T-helper 1 cell treated with Interleukin-12 subunit alpha and Interleukin-12 subunit beta and Interleukin-4 antibody, amounts not matched to agents 30 ng/mL and 1 ng/mL, for 36 hours (primary cell): Measurements from ENCODE around the gene PDLIM4. TPM values are rescaled to one million over a fixed set of nuclear protein-coding genes. Genes with fewer than 3 reads are reported as not detected.

Experiments
- intact Hi-C: fragments of 100-400 bp; cut with micrococcal nuclease; formaldehyde crosslinking; loops from one replicate; pipeline ENCODE4 v1.15.1; 2024
- total RNA-seq: library from RNA; stranded (reverse); gene quantifications from 2 replicates; pipeline ENCODE4 v1.2.3, GENCODE V29; 2022

Gene PDLIM4
- total RNA-seq, 1 donor from 2014 or later, result 0.74 TPM

DNA sequence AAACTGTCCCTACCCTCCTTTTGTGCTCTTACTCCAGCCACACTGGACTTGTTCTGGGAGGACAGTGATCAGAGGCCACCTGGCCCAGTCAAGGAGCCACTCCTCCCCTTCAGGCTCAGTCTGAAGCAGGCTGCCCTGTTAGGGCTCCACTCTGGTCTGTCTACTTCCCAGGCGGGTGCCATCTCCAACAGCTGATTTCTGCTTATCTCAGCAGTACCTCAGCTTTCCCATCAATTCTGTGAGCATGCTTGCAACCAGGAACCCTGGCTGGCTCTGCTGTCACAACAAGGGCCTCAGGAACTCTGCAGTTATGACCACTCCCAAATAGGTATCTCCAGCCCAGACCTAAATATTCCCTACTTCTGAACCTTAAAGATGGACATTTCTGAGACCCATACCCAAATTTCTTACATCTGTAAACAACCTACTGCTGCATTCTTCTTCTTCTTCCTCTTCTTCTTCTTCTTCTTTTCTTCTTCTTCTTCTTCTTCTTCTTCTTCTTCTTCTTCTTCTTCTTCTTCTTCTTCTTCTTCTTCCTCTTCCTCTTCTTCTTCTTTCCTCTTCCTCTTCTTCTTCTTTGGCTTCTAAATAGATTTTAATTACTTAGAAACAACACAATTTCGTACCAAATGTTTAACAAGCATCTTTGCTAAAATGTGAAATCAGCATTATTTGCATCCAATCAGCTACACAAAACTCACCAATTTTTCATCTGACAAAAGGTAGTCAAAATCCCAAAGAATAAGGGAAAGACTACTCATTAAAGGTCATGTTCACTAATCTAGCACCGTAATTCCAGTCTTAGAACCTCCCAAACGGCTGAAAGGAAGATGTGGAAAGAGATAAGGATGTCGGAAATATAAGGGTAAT is 23.1 kb downstream of the PDLIM4 start:
- intact Hi-C loops, result no loop called here

DNA sequence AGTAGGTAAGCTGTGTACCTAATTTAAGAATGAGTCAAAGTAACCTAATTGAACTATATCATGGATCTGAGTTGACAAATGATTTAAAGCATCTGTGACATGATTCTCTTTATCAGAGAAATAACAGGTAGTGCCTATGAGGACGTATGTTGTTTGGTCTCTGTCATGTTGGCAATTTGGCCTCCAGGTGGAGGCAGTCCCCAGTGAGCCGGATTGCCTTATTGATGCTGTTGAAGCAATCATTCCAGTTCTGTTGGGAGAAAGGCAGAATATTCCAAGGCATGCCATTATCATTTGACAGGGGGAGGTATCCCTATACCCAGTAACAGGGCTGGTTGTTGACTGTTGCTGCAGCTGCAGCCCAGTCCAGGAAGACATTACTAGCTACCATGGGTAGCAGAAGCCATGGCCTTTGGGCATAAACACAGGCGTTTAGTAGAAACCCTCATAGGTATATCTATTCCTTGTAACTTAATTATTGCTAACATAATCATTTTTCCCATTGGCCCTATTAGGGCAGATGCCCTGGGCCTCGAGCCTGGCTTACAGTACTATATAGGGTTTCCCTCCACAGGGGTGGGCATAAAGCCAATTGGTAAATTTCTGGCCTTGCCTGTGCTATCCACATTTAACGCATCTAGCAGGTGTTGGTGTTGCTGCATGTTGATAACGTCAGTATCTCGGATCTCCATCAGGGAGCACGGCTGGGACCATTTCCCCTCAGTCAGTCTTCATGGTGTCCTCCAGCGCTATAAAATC is 24.5 kb downstream of the PDLIM4 start:
- intact Hi-C loops, result no loop called here

DNA sequence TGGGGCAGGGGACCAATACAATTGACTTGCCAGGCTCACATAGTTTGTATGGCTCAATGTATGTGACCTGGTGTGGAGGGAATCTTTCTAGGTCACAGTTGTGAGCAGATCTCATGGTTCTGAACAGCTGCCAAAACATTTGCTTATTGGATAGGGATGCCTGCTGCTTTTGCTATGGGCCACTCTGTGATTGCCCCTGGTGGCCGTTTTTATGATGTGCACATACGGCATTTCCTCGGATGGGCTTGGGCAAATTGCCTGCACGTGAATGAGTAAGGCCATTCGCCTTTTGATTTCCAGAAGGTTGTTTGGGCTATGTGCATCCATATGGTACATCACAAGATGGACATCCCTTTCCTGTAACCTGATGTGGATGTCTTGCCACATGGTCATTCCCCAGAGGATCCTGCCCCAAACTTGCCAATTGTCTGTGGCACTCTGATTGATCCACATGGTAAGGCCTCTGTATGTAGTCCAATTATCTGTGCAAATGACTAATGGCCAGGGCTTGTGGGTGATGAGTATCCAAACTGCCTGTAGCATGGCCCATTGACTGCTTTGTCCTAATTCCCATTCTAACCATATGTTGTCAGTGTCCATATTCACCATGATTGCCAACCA is 26.0 kb downstream of the PDLIM4 start:
- intact Hi-C loops, result no loop called here

DNA sequence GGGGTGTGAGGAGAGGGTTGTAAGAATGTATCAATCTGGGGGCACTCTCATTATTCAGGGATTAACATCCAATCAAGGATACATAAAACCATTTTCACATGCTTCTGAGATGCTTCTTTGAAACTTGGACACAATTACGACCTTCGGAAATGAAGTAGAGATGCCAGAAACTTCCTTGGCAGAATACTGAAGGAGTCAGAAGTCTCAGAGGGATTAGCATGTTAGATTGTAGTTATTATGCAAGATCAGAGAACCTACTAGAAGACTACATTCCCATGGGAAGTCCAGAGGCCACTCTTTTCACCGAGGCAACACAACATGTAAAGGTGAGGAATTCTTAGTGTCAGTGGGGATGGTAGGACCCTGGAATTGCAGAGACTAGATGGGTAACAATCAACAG is 31.6 kb downstream of the PDLIM4 start:
- intact Hi-C loops, result no loop called here

DNA sequence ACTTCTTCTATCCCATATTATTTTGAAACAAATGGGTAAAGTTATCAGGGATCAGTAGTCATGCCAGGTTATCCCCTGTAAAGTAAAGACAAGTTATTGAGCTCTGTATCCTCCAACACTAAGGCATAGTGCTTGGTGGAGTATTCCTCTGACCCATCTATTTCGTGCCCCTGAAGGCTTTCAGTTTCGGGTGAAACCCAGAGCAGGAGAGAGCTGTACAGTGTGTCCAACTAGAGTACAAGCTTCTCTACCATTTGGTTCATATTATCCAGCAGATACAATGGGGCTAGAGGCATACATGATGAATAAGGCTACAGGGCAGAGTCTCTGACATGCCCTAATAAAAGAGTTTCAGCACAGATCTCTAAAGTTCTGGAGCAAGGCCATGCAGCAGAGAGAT is 33.5 kb downstream of the PDLIM4 start:
- intact Hi-C loops, result loop anchor here (5.0 kb wide), 2 partner anchors 54 to 206 kb away; no protein-coding TSS in a partner anchor

DNA sequence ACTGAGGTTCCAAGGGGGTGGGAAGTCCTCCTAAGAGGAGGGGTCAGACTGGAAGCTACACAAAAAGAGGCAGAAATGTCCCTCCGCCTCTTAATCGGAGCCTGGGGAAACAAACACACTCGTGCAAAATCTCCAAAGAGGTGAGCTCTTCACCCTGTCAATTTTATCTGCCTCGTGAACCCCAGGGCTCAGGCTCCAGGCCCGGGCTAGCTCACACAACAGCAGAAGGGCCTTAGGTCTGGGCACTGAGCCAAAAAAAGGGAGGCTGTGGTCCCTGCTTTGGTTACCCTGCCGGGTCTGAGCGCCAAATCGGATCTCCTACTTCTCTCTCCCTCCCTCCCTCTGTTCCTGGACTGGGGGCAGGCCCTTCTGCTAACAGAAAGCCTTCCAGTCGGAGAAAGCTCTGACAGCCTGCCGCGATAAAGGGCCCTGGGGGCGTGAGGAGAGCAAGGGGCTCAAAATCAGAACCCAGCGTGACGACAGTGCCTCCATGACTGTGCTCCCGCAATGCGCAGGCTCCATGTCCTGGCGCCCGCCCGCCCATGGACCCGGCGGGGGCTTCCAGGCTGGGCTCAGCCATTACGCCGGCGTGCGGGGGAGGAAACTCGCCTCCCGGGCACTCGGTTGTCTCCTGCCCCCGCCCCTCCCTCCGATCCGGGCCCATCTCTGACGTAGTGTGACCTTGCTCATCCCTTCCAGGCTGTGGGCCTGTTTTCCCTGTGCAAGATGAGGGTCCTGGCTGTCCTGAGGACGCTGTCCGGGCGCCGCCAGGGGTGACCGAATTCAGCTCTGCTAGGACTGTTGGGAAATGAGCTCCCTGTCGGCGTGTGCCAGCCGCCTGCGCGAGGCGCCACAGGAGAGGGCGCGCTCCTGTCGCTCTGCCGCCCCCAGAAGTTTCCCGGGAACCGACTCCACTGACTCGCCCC is 35.8 kb downstream of the PDLIM4 start:
- intact Hi-C loops, result loop anchor here (5.0 kb wide), 2 partner anchors 56 to 204 kb away; no protein-coding TSS in a partner anchor

DNA sequence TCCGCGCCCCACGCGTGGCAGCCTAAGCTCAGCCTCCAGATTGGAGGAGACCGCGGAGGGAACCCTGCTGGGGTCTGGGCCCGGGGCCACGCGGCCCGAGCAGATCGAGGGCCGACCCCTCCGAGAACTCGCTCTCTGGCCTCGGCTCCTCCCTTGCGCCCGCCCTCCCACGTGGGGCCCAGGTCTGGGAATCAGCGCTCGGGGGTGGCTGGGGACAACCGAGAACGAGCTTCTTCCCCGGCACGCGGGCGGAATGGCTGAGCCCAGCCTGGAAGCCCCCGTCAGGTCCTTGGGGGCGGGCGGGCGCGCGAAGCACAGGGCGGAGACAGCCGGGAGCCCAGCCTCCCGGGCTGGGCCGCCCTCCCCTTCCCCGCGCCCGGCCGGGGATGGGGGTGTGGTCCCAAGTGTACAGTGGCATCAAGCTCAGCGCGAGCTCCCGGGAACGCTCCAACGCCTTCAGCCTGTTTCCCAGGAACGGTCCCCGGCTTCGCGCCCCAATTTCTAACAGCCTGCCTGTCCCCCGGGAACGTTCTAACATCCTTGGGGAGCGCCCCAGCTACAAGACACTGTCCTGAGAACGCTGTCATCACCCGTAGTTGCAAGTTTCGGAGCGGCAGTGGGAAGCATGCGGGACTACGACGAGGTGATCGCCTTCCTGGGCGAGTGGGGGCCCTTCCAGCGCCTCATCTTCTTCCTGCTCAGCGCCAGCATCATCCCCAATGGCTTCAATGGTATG is 36.7 kb downstream of the PDLIM4 start, which contains the start of gene SLC22A4:
SLC22A4 (plus strand) TSS at position 403 of the 736 bp plus-strand sequence; CDS start at position 626, 223 bp downstream.
- intact Hi-C loops, result loop anchor here (1.0 to 5.0 kb wide), 4 partner anchors 41 to 203 kb away; partner anchors contain the start of gene SLC22A5

DNA sequence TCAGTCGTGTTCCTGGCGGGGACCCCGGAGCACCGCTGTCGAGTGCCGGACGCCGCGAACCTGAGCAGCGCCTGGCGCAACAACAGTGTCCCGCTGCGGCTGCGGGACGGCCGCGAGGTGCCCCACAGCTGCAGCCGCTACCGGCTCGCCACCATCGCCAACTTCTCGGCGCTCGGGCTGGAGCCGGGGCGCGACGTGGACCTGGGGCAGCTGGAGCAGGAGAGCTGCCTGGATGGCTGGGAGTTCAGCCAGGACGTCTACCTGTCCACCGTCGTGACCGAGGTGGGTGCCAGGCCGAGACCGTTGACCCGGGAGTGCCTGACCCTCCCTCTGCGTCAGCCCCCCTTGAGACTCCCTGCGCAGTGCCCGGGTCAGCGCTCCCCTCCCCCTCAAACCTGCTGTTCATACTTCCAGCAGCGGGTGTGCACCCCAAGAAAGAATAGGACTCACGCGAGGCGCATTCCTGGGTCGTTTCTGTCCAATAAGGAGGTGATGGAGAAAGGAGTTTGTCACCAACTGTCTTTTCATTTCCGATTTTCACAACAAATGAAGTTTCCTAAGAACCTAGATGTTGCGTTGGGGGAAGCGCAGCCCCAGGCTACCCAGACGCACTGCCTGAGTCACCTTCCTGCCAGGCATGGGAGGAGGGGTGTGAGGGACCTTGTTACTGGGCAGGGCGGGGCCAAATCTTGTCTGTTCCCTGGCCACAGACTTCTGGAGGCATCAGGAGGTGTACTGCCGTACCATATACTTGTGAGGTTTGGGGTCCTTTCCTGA is 37.4 kb downstream of the PDLIM4 start:
- intact Hi-C loops, result loop anchor here (1.0 to 5.0 kb wide), 4 partner anchors 40 to 202 kb away; partner anchors contain the start of gene SLC22A5

DNA sequence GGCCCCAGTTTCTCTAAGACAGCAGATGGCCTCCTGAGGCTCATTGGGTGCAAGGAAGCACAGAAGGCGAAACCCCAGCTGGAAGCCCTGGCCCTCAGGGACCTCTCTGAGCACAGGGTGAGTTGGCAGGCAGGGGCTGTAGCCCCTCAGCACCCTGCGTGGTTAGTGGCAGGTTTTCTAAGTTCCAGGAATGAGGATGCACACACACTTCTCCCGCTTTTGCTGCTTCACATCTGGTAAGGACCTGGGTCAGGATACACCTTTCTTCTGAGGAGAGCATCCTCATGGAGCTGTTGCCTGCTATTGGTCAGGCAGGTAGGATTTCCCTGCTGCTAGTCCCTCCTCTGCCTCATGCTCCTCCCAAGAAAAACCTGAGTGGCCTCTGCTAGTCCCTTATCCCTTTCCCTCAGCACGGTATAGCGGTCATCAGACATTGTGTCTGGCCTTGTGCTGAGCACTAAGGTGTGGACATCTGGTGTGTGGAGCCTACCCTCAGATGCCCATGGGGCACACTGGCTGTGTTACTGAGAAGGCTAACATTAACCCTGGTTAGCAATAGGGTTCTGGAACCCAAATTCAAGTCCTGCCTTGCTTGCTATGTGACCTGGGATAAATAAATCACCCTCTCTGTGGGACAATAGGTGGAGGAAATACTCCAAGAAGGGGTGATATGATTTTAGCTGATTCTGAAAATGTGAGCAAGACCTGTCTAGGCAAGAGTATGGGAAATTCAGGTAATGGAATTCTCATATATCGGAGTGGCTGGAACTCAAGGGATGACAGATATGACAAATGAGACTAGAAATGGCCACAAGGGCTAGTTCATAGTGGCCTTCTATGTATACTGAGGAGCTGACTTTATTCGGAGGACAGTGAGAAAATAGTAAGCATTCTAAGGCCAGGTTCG is 38.3 kb downstream of the PDLIM4 start:
- intact Hi-C loops, result no loop called here

DNA sequence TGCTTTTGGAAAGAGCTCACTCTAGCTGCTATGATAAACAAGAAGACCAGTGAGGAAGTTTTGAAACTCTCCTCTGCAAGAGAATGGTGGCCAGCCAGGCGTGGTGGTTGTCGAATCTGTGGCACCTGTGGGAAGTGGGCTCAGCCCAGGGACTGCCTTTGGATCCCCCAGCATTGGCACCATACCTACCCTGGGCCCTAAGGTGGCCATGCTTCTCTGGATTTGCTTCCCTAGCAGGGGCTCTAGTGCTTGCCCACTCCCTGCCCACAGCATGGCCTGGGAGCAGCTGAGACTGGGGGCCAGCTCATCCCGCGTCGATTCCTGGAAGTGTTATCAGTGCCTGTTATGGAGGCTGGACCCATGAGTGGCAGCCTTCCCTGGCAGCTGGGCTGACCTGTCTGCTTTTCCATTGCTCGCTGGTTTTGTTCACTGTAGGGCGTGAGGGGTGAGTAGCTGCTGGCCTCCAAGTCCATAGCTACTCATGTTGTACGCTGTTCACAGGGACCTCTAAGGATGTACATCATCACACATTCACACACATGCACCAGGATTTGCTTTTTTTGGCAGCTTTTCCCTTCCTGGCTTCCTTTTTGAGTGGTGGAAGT is 39.0 kb downstream of the PDLIM4 start:
- intact Hi-C loops, result no loop called here

DNA sequence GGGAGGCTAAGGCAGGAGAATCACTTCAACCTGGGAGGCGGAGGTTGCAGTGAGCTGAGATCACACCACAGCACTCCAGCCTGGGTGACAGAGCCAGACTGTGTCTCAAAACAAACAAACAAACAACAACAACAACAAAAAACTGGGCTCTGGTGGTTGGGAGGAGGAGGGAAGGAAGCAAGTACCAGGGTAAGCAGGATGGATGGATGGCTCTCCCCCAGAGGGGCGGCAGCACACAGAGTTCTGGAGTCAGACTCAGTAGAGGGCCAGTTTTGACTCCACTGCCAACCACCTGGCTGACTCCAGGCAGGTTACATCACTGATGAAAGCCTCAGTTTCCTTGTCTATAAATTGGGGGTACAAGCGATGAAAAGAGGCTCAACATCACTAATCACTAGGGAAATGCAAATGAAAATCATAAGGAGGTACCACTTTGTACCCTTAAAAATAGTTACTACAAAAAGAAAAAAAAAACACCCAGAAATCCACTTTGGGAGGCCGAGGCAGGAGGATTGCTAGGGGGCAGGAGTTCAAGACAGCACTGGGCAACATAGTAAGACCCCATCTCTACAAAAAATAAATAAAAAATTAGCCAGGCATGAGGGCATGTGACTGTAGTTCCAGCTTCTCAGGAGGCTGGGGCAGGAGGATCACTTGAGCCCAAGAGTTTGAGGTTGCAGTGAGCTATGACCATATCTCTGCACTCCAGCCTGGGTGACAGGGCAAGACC is 39.9 kb downstream of the PDLIM4 start:
- intact Hi-C loops, result no loop called here

DNA sequence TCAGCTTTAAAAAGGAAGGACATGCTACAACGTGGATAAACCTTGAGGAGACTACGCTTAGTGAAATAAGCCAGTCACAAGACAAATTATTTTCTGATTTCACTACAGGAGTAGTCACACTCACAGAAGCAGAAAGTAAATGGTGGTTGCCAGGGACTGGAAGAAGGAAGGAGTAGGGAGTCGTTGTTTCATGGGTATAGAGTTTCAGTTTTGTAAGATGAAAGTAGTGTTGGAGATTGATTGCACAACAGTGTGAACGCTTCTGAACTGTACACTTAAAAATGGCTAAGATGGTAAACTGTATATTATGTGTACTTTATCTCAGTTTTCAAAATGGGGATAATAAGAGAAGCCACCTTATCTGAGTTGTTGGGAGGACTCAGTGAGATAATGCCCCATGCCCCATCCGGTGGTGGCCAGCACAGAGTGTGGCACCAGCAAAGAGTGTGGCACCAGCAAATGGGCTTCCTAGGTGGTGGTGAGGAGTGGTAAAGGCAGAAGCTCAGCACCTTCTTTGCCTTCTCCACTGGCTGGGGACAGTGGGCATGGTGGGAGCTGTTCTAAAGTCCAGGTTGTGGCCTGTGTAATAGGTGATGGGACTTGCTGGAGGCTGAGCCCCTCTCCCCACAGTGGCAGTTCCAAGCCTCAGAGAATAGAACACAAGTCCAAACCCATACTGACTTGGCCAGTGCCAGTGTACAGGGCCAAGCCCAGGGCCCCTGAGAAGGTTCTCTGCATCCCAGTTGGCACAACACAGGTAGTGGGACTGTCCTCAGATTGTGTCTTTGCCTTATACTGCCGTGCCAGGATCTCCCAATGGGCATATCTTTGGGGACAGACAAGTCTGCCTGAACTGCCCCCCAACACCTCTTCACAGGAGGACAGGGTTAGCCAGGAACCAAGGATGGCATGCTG is 41.1 kb downstream of the PDLIM4 start:
- intact Hi-C loops, result no loop called here

DNA sequence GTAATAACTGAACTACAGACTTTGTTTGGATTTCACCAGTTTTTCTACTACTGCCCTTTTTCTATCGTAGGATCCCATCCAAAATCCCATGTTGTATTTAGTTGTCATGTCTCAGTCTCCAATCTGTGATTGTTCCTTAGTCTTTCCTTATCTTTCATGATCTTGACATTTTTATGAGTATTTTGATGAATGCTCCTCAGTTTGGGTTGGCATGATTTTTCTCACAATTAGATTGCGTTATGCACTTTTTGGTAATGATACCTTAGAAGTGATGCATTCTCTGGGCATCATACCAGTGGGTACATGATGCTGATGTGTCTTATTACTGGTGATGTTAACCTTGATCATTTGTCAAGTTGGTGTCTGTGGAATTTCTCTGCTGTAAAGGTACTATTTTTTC is 42.4 kb downstream of the PDLIM4 start:
- intact Hi-C loops, result no loop called here

DNA sequence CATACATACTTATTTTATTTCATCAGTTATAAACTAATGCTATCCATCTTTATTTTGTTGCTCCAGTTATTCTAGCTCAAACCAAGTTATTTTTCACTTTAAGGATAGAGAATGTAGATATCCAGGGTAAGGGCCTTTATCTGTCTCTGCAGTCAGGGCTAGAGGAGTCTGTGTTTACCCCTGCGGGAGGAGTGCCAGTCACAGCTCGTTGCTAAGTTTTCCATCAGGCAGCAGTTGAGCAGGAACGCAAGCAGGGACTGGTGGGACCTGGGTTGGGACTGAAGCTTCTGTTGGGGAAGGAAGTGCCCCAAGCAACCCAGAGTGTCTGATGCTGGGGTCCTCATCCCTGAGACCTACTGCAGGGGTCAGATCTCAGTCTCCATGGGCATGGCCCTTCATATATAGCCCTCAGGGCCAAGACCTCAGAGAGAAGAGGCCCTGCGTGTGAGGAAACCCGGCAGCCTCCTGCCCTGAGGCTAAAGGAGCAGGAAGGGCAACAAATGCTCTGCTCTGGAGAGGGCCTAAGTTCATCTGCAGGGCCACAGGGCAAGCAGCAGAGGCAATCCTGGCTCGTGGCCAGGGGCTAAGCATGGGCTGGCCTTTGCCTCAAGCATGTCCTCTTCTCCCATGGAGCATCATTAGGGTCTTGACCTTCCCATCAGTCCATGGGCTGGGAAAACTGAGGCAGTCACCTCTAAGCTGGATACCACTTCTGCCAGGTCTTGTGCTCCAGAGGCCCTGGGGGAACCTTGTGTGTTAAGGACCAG is 43.3 kb downstream of the PDLIM4 start:
- intact Hi-C loops, result no loop called here
